Glomerular endothelial cell (primary cell): ENCODE results near the gene MAP3K8. TPM values are rescaled to one million over a fixed set of nuclear protein-coding genes. Genes with fewer than 3 reads are reported as not detected.

Experiments
- DNase-seq: peaks from one replicate; pipeline ENCODE4 v3.0.0-alpha.2; 2011; ENCODE audit warnings: low read depth, low spot score; ENCODE audit errors: extremely low read depth
- total RNA-seq: library from RNA; depleted of rRNA; stranded (reverse); fragments of >200 nt; gene quantifications from 2 replicates; pipeline ENCODE4 v1.2.3, GENCODE V29; 2015

MAP3K8 gene
- total RNA-seq, 1 donor from 2014 or later: 5.0 TPM

- no peak for DNase-seq
Measured at GRCh38 chr10:30481603-30482002, 47.6 kb downstream of the MAP3K8 start.

- no peak for DNase-seq
Measured at GRCh38 chr10:30488316-30488715, 54.3 kb downstream of the MAP3K8 start.

- no peak for DNase-seq
Measured at GRCh38 chr10:30489346-30489745, 55.4 kb downstream of the MAP3K8 start.

GRCh38 chr10:30490289-30491000, 56.5 kb downstream of the MAP3K8 start:
- no peak for DNase-seq

- no peak for DNase-seq
Measured at GRCh38 chr10:30491204-30491915, 57.4 kb downstream of the MAP3K8 start.

GRCh38 chr10:30491916-30492515, 58.0 kb downstream of the MAP3K8 start:
- DNase-seq: no peak

- no peak for DNase-seq
Measured at GRCh38 chr10:30493609-30494530, 59.9 kb downstream of the MAP3K8 start.

- DNase-seq: no peak
Measured at GRCh38 chr10:30494558-30494957, 60.6 kb downstream of the MAP3K8 start.

- no peak for DNase-seq
Measured at GRCh38 chr10:30495687-30496086, 61.7 kb downstream of the MAP3K8 start.

GRCh38 chr10:30499816-30500215, 65.8 kb downstream of the MAP3K8 start:
- no peak for DNase-seq

GRCh38 chr10:30500534-30500933, 66.5 kb downstream of the MAP3K8 start:
- DNase-seq: no peak

- no peak for DNase-seq
Measured at GRCh38 chr10:30500963-30501504, 67.0 kb downstream of the MAP3K8 start.

- DNase-seq: no peak
Measured at GRCh38 chr10:30502266-30503060, 68.5 kb downstream of the MAP3K8 start.

- DNase-seq: no peak
Measured at GRCh38 chr10:30503700-30504266, 69.8 kb downstream of the MAP3K8 start.

- DNase-seq: no peak
Measured at GRCh38 chr10:30505543-30506298, 71.7 kb downstream of the MAP3K8 start.

GRCh38 chr10:30509508-30509907, 75.5 kb downstream of the MAP3K8 start:
- no peak for DNase-seq

GRCh38 chr10:30510184-30510931, 76.4 kb downstream of the MAP3K8 start:
- no peak for DNase-seq
